Fibroblast of skin of back (primary cell): ENCODE measurements around the gene ADGRF5.
"Not testable (repeated sequence)": the region's sequence is repeated elsewhere in the genome, so short reads cannot be mapped to it uniquely, and the experiment has no call there.

ENCODE experiments used
- DNase-seq: peaks from one replicate; pipeline ENCODE4 v3.0.0-alpha.2; 2013

Gene ADGRF5

DNA sequence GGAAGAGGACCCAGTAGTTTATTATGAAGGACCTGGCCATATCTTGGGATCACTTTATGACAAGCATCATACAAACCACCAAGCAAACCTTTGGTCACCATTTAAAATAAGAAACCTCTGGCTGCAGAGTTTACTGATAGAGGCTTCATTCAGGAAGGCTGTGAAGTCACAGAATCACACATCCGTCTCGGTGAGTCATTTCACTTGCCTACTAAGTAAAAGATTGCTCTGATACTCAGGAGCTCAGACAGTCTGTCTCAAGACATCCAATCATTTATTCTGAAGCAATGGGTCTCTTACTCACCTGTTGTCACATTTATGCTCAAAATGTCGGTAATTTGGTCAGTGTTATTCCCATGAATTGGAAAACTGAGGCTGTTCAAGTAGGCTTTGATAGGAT lies 33.7 kb downstream of the ADGRF5 start:
- no peak for DNase-seq

GRCh38 chr6:46882645-46883044 lies 39.1 kb downstream of the ADGRF5 start:
- DNase-seq, result no peak

GRCh38 chr6:46879003-46879402 lies 42.7 kb downstream of the ADGRF5 start:
- no peak for DNase-seq

DNA sequence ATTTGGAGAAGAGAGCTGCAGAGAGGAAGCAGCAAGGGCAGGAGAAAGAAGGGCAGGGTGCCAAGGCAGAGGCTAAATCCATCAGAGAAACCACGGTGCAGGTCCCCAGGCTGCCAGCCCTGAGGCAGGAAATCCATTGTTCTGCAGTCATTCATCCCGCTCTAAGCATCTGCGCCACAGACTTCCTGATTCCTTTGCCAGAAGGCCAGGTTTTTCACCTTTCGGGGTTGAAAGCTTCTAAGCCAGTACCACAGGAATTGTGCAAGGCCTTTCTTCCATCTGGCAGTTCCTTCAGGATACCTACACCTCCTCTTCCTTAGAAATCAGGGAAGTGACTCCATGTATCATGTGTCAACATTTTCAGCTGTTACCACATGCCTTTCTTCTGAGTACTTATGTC lies 45.6 kb downstream of the ADGRF5 start:
- no peak for DNase-seq

DNA sequence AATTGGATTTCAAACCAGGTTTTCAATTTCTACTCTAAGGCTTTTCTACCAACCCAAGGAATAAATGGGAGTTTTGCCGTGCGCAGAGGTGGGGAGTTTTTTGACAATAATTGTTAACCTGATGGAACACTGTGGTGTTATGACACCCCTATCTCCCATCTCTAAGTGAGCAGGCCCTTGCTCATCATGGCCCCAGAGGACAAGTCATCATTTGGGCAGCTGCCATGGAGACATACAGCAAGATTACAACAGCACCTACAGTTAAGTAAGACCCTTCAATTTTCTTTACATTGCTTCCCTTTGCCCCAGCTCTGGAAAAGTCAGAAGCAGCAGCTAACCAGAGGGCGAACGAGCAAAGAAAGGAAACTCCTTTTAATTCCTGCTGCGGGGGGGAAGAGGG lies 54.3 kb downstream of the ADGRF5 start:
- DNase-seq, result no peak

DNA sequence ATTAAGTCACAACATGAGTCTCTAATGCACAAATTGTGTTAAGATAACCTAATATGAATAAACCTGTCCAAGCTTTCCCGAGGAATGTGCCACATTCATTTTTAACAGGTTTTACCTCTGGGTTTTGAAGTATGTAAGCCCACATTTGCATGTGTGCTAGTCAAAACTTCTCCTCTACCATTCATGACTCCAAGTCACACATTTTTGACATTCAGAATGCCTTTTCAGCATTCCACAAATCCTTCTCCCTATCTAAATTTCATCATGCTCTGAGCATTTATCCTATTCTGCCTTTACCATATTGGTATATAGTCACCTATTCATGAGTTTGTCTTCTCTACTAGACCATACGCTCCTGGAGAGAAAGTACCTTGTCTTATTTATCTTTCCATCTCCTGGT lies 56.5 kb downstream of the ADGRF5 start:
- DNase-seq, result no peak

DNA sequence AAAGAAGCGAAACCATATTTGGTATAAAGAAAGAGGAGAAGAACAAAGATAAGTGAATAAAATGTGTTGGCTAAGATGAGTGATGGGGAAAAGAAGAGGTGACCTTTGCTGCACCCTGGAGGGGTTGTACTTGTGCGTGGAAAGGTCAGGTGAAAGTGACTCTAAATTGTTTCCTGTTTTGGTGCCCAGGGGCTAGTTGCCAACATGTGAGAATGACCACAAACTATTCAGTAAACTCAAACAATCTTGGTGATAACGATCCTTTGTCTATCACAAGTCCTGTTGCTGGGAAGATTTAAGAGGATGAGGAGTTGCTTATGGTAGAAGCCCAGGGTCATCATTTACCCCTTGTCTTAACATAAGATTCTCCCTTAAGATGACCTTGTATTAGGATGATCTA lies 57.9 kb downstream of the ADGRF5 start:
- no peak for DNase-seq

GRCh38 chr6:46862381-46862780 lies 59.4 kb downstream of the ADGRF5 start:
- DNase-seq, result no peak

- peak; percentile 21 for DNase-seq
These were observed 65.8 kb downstream of the ADGRF5 start for GRCh38 chr6:46855966-46856365.

GRCh38 chr6:46851576-46851975 lies 70.2 kb downstream of the ADGRF5 start:
- not testable (repeated sequence) for DNase-seq

DNA sequence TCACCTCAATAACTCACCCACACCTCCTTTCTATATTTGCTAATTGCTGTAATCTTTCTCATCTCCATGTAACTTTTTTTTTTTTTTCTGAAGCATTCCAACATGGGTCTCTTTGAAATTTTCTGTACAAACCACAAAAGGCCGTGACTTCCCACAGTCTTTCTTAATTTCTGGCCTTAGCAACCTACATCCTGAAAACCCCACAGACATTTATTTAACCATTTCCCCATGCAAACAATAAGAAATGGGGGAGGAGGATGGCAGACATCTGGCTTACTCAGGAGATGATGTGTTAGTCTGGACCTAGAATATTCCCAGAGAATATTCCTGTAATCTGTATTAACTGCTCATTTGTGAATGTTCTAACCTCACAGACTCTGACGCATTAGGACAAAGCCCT lies 70.9 kb downstream of the ADGRF5 start:
- no peak for DNase-seq

GRCh38 chr6:46849361-46849690 lies 72.4 kb downstream of the ADGRF5 start:
- no peak for DNase-seq

DNA sequence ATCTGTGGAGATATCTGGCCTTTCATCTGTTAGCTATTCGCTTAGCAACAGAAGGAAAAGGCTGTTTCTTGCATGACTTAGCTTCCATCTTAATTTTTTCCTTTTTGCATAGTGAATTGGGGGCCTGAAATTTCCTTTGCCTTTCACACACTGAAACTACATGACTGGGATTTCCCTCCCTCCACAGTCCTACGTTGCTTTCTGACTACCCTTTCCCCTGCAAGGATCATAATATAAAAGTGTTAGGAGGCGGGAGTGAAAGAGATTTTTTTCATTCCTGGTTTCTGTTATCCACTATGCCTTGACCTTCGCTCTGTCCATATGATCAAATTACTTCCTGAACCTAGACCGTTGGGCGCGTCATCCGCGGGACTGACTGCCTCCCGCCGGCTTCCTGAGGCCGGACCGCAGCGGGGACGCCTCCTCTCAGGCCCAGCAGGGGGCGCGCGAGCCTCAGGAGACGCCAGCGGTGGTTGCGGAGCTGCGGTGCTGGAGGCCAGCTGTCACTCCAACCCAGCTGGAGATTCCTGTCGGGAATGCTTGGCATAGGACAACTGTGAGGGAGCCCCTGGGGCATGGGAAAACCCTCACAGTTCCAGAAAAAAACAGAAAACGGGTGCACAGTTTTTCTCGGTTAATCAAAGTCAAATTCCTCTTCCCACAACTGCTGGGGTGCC lies 72.9 kb downstream of the ADGRF5 start:
- peak; percentile 72 for DNase-seq

- no peak for DNase-seq
These were observed 76.6 kb downstream of the ADGRF5 start for GRCh38 chr6:46845126-46845525.

- not testable (repeated sequence) for DNase-seq
These were observed 79.4 kb downstream of the ADGRF5 start for GRCh38 chr6:46842252-46842846.

DNA sequence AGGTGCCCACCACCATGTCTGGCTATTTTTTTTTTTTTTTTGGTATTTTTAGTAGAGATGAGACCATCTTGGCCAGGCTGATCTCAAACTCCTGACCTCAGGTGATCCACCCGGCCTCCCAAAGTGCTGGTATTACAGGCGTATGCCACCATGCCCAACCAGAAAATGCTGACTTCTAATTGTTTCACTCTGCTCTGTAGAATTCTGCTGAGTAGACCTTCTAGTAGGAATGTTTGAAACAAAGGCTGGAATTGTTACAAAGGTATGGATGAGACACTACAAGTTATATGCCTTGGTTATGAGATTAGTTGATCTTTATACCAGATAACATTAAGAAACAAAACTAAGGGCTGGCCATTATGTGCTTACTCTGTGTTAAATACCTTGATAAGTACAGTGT lies 83.7 kb downstream of the ADGRF5 start:
- no peak for DNase-seq

- not testable (repeated sequence) for DNase-seq
These were observed 86.7 kb downstream of the ADGRF5 start for GRCh38 chr6:46834991-46835390.

GRCh38 chr6:46834257-46834916 lies 87.4 kb downstream of the ADGRF5 start:
- DNase-seq, result not testable (repeated sequence)

- no peak for DNase-seq
These were observed 88.9 kb downstream of the ADGRF5 start for GRCh38 chr6:46832816-46833215.

GRCh38 chr6:46828939-46829338 lies 92.8 kb downstream of the ADGRF5 start:
- DNase-seq, result no peak

DNA sequence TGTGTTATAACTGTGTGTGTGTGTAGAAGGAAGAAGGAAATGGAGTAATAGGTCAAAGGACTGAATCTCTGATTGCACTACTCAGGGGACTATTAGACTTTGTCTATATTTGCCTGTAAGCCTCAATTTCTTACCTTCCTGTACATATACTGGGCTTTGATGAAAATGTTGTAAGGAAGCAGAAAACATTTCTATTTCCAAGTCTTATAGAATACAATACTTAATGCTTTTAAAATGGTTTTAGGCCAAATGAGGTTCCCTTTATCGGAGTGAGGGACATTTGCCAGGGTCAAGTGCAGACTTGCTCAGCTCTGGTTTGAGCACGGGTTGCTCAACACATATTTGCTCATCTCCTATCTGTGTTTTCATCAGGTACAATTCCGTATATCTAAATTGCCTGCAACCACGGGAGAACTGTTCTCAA lies 100.3 kb downstream of the ADGRF5 start:
- no peak for DNase-seq

DNA sequence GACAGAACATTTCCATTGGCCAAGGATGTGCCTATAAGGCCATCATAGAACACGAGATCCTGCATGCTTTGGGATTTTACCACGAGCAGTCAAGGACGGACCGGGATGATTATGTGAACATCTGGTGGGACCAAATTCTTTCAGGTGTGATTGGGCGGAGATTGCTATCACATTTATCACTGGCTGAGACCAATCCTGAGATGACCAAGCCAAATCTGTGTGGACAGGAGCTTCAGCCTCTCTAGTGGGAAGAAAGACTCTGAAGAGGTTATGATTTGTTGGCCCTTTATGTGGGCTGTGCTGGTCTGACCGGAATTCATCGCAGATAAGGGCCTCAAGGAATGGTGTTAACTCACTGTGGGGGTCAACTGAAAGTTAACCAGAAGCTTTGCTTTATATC lies 102.2 kb downstream of the ADGRF5 start:
- DNase-seq, result no peak

GRCh38 chr6:46816626-46817025 lies 105.1 kb downstream of the ADGRF5 start:
- DNase-seq, result no peak

DNA sequence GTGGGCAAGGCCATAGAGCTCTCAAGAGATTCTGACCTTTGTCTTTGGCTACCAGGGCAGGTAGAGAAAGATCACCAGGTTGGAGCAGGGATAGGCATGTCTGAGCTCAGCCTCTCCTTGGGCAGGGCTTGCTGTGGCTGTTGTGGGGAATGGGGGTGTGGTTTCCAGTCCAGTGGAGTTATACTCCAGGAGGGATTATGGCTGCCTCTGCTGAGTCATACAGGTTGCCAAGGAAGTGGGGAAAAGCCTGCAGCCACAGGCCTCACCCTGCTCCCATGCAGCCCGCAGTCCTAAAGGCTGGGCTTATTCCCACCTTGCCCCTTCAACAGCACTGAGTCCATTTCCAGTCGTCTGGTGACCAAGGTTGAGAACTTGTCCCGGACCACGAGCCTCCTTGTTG lies 106.6 kb downstream of the ADGRF5 start:
- DNase-seq, result no peak
